GM08714 (cell line): ENCODE results near the gene SYTL2.

Source experiments
- H3K4me3 ChIP-seq: fragments of 200-500 bp; sonication (Bioruptor generic); 2 replicates; pipeline ENCODE4 v1.5.1; 2014; ENCODE audit warnings: mild to moderate bottlenecking, low read length, inconsistent platforms
- ZNF274 ChIP-seq: IDR thresholded peaks from 2 replicates; pipeline ENCODE4 v1.6.1; 2012; ENCODE audit warnings: mild to moderate bottlenecking, low read depth, low read length

SYTL2 gene

DNA sequence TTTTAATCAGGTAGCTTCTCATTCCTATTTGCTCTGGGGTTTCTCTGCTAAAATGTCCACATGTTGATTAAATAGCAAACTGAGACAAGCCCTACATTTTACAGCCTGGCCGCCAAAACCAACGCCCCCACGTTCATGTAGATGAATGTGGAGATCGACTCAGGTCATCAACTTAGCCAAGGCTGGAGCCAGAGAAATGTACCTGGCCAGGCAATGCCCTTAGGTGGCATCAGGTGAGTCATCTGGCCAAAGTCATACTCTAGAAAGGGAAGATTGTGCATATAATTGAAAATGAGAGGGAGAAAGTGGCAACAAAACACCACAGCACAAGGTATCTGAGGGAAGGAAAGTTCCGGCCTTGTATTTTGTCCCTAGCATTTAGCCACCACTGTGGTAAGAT lies 87.9 kb downstream of the SYTL2 start:
- no peak overlapping the region for H3K4me3 ChIP-seq
- TF ChIP-seq ZNF274 = no peak

DNA sequence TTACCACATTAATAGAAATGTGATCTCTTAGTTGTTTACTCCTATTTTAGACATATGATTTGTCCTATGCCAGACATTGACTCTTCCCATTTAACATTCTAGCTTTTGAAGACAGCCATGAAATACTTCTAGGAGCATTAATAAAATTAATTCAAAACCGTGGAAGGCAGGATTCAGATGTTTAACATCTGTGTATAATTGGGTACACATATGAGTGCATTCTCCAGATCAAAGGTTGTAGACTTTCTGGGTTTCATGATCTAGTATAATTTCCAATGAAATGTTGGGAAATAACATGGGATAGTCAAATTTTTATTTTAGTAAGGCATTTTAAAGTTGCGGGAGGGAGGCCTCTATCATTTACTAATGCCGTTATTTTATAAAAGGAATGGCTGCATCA lies 89.8 kb downstream of the SYTL2 start:
- no peak overlapping the region for H3K4me3 ChIP-seq
- TF ChIP-seq ZNF274 = no peak

- H3K4me3 ChIP-seq = no peak overlapping the region
- no peak for TF ChIP-seq ZNF274
These were observed 91.7 kb downstream of the SYTL2 start for GRCh38 chr11:85718991-85719807.

GRCh38 chr11:85718126-85718943 lies 92.6 kb downstream of the SYTL2 start:
- no peak overlapping the region for H3K4me3 ChIP-seq
- no peak for TF ChIP-seq ZNF274

GRCh38 chr11:85717429-85717828 lies 93.5 kb downstream of the SYTL2 start:
- TF ChIP-seq ZNF274 = no peak
- no peak overlapping the region for H3K4me3 ChIP-seq

DNA sequence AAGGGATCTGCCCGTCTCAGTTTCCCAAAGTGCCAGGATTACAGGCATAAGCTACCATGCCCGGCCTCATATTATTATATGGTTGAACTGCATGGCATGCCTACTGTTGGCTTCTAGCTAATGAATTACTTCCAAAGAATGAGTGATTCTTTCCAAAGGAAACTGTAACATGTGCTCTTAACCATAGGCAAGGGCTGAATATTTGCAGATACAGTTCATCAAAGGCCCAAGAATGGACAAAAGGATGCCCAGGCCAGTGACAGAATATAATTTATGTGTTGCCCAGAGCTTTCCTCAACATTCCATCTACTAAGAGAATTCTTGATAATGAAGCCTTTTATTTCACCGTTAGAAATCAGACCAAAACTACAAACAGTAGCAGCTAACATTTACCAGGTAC lies 98.0 kb downstream of the SYTL2 start:
- no peak for TF ChIP-seq ZNF274
- no peak overlapping the region for H3K4me3 ChIP-seq

- TF ChIP-seq ZNF274 = no peak
- H3K4me3 ChIP-seq = no peak overlapping the region
These were observed 100.0 kb downstream of the SYTL2 start for GRCh38 chr11:85710917-85711316.

GRCh38 chr11:85709941-85710702 lies 100.8 kb downstream of the SYTL2 start:
- no peak for TF ChIP-seq ZNF274
- no peak overlapping the region for H3K4me3 ChIP-seq

- no peak for TF ChIP-seq ZNF274
- H3K4me3 ChIP-seq = no peak overlapping the region
These were observed 105.1 kb downstream of the SYTL2 start for GRCh38 chr11:85705800-85706199.

DNA sequence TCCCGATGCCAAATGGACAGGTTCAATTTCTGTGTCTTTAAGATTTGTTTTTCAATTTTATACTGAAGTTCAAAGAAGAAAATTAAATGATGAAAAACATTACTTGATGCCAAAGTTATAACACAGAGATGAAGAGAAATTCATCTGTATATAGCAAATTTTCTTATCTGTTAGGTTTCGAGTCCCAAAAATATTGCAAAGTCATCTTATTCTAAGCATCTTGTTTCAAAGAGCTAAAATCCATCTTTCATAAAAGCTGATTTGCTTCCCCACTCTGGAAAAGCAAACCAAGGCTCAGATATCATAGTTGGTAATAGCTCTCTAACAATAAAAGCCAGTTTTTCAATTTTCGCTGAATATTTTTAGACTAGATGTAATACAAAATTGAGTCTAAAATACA lies 106.0 kb downstream of the SYTL2 start:
- H3K4me3 ChIP-seq = no peak overlapping the region
- TF ChIP-seq ZNF274 = no peak

DNA sequence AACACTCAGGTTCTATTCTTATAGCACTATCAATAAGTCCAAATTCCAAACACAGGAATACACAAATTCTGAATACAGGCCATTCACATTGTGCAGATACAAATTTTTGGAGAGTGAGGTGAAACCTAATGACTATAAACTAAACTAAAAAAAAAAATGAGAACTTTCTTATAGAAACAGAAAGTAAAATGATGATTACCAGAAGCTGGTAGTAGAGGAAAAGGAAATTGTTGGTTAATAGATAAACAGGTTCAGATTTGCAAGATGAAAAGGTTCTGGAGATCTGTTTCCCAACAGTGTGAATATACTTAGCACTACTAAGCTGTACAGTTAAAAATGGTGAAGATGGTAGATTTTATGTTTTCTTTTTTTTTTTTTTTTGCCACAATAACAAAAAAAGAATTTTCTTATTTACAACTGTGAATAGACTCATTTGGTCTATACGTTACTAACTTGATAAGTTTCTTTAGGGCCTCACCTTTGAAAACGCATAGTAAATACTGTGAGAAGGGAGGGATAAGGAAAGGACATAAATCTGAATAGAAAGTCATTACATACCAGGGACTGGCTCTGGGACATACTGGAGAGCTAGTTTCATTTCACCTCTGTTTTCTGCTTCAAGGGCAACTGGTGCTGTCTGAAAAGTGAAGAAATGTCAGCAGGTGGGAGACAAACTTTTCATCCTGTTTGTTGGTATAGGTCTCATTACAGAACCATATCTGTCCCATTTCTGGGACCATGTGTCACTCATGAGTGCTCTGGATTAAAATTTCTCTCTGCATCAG lies 110.8 kb downstream of the SYTL2 start:
- no peak overlapping the region for H3K4me3 ChIP-seq

GRCh38 chr11:85698195-85698594 lies 112.7 kb downstream of the SYTL2 start:
- no peak for TF ChIP-seq ZNF274

More for the DNA sequence above, 110.8 kb downstream of the SYTL2 start:
- TF ChIP-seq ZNF274 = no peak

GRCh38 chr11:85697747-85698146 lies 113.2 kb downstream of the SYTL2 start:
- H3K4me3 ChIP-seq = no peak overlapping the region
- no peak for TF ChIP-seq ZNF274

More at GRCh38 chr11:85698195-85698594, 112.7 kb downstream of the SYTL2 start:
- H3K4me3 ChIP-seq = no peak overlapping the region
